ENCODE measurements around the gene CEP152. TPM values are rescaled to one million over a fixed set of nuclear protein-coding genes. Genes with fewer than 3 reads are reported as not detected.

CEP152 gene
- total RNA-seq, 1 experiment from 2014 or later = 6.4 TPM

GRCh38 chr15:48688493-48688892 lies 122.4 kb downstream of the CEP152 start:
- POLR2A ChIA-PET = interaction anchor here (0.7 kb wide), 1 partner anchor 123 kb away, joined by 3 read pairs; the partner anchor contains the start of gene CEP152
- H3K27ac Mint-ChIP-seq (ENCODE audit: low read depth, unreplicated experiment) = no peak overlapping the region
- H3K36me3 Mint-ChIP-seq (ENCODE audit: insufficient read depth, unreplicated experiment) = peaks cover 6% of the 10 kb centered on the region
- intact Hi-C loops (cut with micrococcal nuclease) = no loop called here
- TF ChIP-seq, protein P1, sequence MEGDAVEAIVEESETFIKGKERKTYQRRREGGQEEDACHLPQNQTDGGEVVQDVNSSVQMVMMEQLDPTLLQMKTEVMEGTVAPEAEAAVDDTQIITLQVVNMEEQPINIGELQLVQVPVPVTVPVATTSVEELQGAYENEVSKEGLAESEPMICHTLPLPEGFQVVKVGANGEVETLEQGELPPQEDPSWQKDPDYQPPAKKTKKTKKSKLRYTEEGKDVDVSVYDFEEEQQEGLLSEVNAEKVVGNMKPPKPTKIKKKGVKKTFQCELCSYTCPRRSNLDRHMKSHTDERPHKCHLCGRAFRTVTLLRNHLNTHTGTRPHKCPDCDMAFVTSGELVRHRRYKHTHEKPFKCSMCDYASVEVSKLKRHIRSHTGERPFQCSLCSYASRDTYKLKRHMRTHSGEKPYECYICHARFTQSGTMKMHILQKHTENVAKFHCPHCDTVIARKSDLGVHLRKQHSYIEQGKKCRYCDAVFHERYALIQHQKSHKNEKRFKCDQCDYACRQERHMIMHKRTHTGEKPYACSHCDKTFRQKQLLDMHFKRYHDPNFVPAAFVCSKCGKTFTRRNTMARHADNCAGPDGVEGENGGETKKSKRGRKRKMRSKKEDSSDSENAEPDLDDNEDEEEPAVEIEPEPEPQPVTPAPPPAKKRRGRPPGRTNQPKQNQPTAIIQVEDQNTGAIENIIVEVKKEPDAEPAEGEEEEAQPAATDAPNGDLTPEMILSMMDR (IDR thresholded peaks at IDR 0.05; ENCODE audit: unreplicated experiment) = no peak
- no peak for DNase-seq (ENCODE audit: unreplicated experiment)
- BruUV-seq (replicated peaks) = no TSS peak
- peaks cover 21% of the 10 kb centered on the region for H3K9me3 Mint-ChIP-seq (ENCODE audit: unreplicated experiment)
- H3K4me3 Mint-ChIP-seq (ENCODE audit: unreplicated experiment) = no peak overlapping the region
- H3K4me1 Mint-ChIP-seq (ENCODE audit: insufficient read depth, unreplicated experiment) = peaks cover 17% of the 10 kb centered on the region
- no peaks in the 10 kb centered on the region for H3K27me3 Mint-ChIP-seq (ENCODE audit: insufficient read depth, unreplicated experiment)
- CTCF ChIA-PET = no interaction called here

Other genes starting within 250 kb of the CEP152 start
- 14.3 and 24.2 TPM in 2 replicates for gene FBN1, start 165.4 kb downstream of the CEP152 start, total RNA-seq (2022)
- gene EID1, start 67.1 kb upstream of the CEP152 start, total RNA-seq (2022) = 91.3 and 110 TPM in 2 replicates
- gene SHC4, start 152.8 kb upstream of the CEP152 start, total RNA-seq (2022) = 0.26 and 0.49 TPM in 2 replicates
- 19.6 and 32.3 TPM in 2 replicates for gene SECISBP2L, start 235.4 kb upstream of the CEP152 start, total RNA-seq (2022)

All from MCF 10A (cell line).